GM19395 (cell line): ENCODE data around the gene KPNA1.
"Not testable (repeated sequence)": the region's sequence is repeated elsewhere in the genome, so short reads cannot be mapped to it uniquely, and the experiment has no call there.

Source experiments
- ATAC-seq: cut with Tn5 transposase; IDR thresholded peaks from one replicate; pipeline ENCODE4 v1.9.1; 2021; ENCODE audit warnings: mild to moderate bottlenecking, moderate library complexity; ENCODE audit not compliant: unreplicated experiment

The KPNA1 gene

DNA sequence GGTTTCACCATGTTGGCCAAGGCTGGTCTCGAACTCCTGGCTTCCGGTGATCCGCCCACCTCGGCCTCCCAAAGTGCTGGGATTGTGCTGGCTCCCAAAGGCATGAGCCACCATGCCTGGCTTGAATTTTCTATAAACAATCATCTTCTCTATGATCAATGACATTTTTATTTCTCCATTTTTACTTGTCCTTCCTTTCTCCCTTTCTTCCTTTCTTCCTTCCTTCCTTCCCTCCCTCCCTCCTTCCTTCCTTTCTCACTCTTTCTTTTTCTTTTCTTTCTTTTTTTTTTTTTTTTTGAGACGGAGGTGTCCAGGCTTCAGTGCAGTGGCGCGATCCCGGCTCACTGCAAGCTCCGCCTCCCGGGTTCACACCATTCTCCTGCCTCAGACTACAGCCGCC is 8.6 kb upstream of the KPNA1 start:
- ATAC-seq, result no peak

DNA sequence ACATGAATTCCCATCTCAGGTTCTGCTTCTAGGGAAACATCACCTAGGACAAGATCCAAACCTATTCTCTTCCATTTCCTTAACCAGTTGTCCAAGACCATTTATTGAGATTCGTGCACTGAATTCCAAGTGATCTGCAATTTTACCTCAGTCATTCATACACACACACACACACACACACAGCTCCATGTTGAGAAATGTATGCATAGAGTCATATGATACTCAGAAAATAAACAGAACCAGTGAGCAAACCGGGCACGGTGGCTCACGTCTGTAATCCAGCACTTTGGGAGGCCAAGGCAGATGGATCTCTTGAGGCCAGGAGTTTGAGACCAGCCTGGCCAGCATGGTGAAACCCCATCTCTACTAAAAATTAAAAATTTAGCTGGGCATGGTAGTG is 6.1 kb upstream of the KPNA1 start:
- ATAC-seq, result no peak

DNA sequence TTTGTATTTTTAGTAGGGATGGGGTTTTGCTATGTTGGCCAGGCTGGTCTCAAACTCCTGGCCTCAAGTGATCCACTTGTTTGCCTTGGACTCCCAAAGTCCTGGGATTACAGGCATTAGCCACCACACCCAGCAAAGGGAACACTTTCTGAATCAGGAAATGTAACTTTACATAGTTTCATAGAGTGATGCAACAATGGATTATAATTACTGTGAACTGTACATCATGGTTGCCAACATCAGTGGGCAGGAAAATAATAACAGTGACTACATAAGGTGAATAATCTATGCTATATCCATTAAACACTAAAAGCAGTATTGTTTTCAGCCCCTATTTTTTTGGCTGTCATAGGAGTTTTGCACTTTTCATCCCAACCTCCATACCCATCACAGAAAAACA is 5.0 kb upstream of the KPNA1 start:
- no peak for ATAC-seq

DNA sequence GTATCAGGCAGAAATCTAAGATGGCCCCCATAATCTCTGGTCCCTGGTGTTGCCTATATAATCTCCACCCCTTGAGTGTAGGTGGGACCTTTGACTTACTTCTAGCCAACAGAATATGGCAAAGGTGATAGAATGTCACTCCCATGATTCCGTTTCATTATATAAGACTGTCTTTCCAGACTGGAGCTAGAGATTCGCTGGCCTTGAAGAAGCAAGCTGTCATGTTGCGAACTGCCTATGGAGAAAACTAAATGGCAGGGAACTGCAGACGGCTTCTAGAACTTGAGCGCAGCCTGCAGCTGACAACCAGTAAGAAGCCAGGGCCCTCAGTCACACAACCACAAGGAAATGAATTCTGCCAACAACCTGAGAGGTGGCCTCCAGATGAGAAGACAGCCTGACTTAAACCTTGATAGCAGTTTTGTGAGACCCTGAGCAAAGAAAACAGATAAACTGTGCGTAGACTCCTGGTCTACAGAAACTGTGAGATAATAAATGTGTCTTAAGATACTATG is 2.2 kb upstream of the KPNA1 start:
- ATAC-seq, result no peak

DNA sequence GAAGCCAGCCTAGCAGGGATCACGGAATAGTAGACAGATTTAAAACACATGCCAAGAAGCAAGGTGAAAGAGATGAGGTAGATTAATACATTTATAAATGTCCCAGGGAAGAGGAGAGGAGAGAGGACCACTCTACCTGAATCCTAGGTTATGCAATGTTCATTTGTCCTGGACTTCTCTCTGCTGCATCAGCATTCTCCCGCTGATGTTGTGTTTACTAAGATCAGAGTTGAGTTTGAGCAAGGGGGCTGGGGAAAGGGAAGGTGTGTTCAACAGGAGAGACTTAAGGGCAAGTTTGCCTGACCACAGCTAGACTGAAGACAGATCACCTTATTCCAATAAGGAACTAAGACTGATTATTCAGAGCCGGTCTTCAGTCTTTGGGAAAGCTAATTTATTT is 1.1 kb upstream of the KPNA1 start:
- ATAC-seq, result no peak

DNA sequence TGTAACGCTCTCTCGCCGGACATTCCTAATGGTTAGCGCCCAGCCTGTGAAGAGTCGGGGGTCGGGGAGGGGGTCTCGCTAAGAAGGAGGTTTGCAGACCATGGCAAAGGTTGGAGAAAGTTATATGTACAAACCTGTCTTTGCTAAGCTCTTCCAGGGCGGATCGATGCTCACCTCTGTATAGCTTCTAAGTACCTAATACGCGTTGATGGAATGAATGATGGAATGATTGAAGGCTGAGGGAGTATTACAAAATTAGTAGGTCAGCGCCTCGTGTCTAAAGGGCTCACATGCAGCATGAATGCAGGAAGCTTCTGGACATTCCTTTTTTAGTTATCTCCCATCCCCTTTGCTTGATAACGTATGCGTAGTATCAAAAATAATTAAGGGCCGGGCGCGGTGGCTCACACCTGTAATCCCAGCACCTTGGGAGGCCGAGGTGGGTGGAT is 305 bp upstream of the KPNA1 start:
- ATAC-seq, result no peak

DNA sequence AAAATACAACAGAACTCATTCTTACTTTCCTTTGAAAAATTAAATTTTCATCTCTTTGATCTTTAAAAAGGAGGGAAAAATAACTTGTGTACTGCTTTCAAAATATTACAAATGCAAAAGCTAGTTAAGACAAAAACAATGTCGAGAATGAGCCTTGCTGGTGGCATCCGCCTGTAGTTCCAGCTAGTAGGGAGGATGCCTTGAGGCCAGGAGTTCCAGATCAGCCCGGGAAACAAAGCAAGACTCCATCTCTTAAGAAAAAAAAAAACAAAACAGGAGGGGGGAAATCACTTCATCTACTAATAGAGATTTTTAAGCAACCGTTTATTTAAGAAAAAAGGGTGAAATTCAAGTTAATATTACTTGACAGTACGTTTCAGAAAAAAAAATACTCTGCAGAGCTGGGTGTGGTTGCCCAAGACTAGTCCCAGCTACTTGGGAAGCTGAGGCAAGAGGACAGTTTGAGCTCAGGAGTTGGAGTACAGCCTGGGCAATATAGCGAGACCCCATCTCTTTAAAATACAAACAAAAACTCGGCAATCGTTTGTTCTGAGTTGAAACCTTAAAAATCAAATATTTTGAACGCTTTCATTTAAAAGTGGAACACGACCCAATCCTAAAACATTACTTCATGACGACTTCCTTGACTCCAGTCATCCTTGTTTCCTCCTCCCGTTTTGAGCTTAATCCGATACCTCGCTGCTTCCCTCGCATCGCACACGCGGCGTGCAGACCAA is 1.2 kb downstream of the KPNA1 start:
- ATAC-seq, result no peak

DNA sequence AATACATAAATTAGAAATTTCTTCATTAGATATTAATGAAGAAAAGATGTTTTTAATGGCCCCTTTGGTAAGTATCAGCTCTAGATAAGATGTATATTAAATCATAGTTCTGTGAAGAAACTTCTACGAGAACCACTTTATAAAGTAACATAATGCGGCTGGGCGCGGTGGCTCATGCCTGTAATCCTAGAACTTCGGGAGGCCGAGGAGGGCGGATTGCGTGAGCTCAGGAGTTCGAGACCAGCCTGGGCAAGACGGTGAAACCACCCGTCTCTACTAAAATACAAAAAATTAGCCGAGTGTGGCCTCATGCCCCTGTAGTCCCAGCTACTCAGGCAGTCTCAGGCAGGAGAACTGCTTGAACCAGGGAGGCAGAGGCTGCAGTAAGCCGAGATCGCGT is 2.5 kb downstream of the KPNA1 start:
- ATAC-seq, result no peak

DNA sequence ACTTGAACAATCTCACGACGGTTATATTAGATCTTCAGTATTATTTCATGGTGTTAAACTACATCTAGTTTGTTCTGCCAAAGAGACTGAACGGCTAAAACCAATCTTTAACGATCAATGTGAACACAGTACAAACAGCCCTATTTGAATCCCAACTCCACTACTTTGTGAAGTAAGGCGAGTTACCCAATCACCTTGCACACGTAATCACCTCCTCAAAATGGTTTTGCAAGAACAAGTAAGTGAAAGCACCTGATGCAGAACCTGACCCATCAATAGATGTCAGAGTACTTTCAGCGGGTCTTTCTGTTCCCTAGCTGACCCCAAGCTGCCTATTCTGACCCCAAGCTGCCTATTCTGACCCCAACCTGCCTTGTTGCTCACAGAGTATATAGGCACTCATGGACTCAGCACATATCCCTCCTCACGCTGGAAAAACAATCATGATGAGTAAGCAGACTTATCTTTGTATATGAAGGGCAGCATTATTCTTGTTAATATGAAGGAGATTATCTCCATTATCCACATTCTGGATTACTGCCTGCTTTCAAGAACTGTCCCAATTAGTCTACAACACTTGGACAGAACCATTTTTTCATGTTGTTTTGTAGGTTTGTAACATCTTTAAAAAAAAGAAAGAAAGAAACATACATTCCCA is 3.7 kb downstream of the KPNA1 start:
- ATAC-seq, result no peak

DNA sequence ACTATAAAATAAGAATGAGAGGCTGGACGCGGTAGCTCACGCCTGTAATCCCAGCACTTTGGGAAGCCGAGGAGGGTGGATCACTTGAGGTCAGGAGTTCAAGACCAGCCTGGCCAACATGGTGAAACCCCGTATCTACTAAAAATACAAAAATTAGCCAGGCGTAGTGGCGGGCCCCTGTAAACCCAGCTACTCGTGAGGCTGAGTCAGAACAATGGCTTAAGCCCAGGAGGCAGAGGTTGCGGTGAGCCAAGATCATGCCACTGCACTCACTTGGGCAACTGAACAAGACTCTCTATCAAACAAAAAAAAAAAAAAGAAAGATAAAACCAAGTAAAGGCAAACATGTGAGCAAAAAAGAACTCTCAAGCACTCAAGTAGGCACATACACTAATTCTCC is 5.8 kb downstream of the KPNA1 start:
- not testable (repeated sequence) for ATAC-seq

DNA sequence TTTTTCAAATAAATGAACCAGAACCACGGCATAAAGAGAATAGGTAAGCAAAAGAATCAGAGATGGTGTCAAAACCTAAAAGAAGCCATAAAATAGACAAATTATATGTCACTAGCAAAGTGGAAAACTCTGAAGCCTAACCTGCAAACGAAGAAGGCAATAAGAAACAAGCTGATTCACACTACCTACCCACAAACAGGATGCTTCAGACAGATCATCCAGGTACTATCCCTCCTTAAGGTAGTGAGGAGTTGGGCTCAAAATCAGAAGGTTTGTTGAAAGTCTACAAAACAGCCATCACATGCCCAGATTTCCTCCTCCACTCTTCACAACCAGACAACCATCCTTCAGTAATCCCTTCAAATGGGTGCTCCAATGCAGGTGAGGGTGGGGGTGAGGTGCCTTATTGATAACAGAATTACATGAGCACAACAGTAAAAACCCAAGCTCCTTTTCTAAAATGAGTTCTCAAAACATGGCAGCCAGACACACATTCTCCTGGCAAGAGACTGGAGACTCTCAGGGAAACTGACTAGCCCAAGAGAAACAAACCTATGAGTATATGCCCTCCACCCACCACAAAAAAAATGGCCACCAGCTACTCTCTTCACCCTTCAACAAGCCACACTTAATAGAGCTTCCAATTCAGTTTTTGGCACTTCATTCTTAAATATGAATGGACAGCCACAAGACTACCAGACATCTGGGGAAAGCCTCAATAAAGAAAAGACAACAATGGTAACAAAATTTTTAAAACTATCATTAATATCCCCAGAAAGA is 6.4 kb downstream of the KPNA1 start:
- no peak for ATAC-seq

DNA sequence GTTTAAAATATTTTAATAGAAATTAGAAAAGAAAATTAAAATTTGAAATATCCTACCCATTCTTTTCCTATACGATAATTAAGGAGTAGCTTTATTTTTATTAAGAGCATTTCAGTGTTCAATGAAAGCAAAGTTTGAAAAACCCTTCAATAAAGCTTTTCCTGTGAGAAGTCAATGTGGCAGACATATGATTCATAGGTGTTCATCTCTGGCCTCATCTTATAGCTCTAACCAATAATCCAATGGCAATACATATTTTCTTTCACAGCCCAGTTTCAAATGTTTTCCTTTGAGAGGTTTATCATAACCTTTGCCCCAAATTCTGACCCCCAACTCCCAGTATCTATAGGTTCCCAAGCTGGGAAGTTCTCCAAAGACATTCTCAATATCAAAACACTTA is 8.3 kb downstream of the KPNA1 start:
- no peak for ATAC-seq

DNA sequence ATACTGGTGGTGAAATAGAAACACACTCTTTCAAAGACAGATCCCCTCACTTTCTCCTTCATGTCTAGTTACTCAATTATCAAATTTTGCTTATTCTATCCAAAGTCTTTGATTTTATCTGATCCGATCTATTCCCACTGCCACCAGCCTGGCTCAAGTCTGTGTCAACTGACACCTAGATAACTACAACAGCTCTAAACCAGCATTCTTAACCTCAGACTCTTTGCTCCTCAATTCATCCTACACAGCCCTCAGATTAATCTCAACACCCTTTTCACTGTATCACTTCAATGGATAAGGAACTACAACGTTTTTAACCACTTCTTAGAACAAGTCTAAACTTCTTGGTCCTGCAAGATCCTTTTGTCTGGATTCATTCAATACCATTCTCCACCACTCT is 9.1 kb downstream of the KPNA1 start:
- no peak for ATAC-seq

DNA sequence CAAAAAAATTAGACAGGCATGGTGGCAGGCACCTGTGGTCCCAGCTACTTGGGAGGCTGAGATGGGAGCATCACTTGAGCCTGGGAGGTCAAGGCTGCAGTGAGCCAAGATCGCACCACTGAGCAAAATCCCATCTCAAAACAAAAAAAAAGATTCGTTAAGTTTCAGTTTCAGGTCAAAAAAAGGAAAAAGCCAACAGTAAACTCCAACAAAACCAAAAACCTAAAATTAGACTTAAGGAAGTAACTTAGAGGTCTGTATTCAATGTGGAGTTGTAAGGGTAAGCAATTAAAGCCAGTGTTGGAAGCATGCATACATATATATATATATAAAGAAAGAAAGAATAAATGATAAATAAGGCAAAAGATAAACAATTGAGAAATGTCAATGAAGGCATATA is 11.8 kb downstream of the KPNA1 start:
- no peak for ATAC-seq

DNA sequence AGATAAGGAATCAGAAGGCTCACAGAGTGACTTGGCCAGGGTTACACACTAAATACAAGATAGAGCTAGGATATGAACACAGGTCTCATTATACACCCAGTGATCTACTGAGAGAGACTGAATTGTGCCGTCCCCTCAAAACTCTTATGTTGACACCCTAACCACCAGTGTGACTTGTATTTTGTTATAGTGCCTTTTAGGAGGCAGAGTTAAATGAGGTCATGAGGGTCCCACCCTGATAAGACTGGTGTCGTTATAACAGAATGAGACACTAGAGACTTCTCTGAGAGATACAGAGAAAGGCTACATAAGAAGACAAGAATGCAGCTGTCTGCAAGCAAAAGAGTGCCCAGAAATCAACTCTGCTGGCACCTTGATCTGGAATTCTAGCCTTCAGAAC is 12.6 kb downstream of the KPNA1 start:
- ATAC-seq, result no peak

DNA sequence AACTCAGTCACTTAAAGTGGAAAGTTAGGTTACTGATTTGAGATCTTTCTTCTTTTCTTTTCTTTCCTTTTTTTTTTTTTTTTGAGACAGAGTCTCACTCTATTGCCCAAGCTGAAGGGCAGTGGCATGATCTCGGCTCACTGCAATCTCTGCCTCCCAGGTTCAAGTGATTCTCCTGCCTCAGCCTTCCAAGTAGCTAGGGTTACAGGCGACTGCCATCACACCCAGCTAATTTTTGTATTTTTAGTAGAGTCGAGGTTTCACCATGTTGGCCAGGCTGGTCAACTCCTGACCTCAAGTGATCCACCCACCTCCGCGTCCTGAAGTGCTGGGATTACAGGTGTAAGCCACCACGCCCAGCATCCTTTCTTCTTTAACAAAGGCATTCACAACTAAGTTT is 13.8 kb downstream of the KPNA1 start:
- not testable (repeated sequence) for ATAC-seq

DNA sequence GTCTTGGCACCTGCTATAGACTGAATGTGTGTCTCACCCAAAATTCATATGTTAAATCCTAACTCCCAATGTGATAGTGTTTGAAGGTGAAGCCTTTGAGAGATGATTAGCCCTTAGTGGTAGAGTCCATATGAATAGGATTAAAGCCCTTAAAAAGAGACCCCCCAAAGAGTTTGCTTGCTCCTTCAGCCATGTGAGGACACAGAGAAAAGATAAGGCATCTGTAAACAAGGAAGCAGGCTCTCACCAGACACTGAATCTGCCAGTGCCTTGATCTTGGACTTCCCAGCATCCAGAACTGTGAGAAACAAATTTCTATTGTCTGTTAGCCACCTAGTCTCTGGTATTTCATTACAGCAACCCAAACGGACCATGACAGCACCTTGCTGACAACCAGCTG is 16.6 kb downstream of the KPNA1 start:
- no peak for ATAC-seq

DNA sequence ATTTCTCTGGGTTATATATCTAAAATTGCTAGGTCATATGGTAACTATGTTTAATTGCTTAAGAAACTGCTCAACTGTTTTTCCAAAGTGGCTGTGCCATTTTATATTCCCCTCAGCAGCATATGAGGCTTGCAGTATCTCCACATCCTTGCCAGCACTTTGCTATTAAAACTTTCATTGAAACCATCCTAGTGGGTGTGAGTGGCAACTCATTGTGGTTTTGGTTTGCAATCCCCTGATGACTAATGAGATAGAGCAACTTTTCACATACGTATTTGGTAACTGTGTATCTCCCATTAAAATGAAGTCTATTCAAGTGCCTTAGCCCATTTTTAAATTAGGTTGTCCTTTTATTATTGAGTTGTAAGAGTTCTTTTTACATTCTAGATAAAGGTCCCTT is 17.3 kb downstream of the KPNA1 start:
- ATAC-seq, result no peak

DNA sequence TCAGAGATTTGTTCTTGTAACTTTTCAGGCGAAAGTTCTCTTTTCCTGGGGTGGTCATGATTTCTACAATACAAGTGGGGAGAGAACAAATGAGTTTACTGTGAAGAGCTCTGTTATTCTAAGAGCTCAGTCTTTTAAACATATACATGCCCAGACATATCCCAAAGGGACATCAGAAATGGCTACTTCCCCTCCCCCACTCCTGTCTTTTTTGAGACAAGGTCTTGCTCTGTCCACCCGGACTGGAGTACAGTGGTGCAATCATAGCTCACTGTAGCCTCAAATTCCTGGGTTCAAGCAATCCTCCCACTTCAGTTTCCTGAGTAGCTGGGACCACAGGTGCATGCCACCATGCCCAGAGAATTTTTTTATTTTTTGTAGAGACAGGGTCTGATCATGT is 18.2 kb downstream of the KPNA1 start:
- ATAC-seq, result no peak

DNA sequence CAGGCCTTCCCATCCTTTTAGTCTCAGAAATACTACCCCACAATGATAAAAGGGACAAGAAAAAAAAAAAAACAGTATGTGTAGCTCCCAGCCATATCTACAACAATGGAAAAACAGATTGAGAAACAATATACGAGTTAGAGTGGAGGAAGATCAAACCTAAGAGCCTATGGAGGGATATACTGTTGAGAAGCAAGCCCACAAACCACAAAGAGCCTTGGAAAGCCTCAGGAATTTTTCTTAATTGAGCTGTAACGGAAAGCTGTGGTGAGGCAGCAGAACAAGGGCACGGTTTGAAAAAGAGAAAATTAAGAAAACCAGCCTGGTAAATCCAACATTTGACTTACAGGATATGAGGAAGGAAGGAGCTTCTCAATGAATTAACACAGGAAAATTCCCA is 21.4 kb downstream of the KPNA1 start:
- ATAC-seq, result no peak

DNA sequence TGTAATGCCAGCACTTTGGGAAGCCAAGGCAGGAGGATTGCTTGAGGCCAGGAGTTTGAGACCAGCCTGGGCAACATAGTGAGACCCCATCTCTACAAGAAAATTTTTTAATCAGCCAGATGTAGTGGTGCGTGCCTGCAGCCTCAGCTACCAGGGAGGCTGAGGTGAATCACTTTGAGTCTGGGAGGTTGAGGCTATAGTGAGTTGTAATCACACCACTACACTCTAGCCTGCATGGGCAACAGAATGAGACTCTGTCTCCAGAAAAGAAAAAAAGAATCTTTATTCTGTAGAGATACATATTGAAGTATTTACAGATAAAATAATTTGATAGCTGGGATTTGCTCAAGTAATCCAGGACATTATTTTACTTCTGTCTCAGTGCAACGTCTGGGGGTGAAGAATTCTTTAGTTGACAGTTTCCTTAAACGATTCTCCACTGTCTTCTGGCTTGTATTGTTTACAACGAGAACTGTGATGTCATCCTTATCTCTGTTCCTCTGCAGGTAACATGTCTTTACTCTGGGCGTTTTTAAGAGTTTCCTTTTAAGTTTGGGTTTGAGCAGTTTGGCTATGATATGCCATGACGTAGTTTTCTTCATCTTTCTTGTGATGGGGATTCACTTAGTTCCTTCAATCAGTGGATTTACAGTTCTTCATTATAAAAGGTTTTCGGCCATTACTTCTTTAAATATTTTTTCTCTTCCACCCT is 26.3 kb downstream of the KPNA1 start:
- ATAC-seq, result no peak
